HEK293 (cell line): ENCODE results near the gene AFF1.

Experiments used
- KLF9 ChIP-seq: fragments of 450-650 bp; formaldehyde crosslinking; IDR thresholded peaks from 2 replicates; pipeline ENCODE4 v1.5.1; 2016; ENCODE audit warnings: missing biosample characterization, missing genetic modification characterization, low read depth
- YY1 ChIP-seq: fragments of 450-650 bp; formaldehyde crosslinking; IDR thresholded peaks from 2 replicates; pipeline ENCODE4 v1.5.1; 2018; ENCODE audit warnings: missing biosample characterization, missing genetic modification characterization
- ZNF274 ChIP-seq, 2 experiments: fragments of 200-500 bp in 1 of 2; fragments of 450-650 bp in 1 of 2; sonication (Bioruptor generic) in 1 of 2; formaldehyde crosslinking in 1 of 2; IDR thresholded peaks; 2 replicates each; pipeline versions ENCODE4 v1.5.1 to v1.6.1; 2014 to 2016; ENCODE audit warnings: borderline replicate concordance in 1 of 2, inconsistent platforms in 1 of 2, low read length in 1 of 2, missing biosample characterization in 1 of 2, missing genetic modification characterization in 1 of 2
- ZNF747 ChIP-seq: fragments of 450-650 bp; formaldehyde crosslinking; IDR thresholded peaks from 2 replicates; pipeline ENCODE4 v1.5.1; 2016; ENCODE audit warnings: missing biosample characterization, missing genetic modification characterization
- TF ChIP-seq, protein P1 (sequence below): fragments of 450-650 bp; formaldehyde crosslinking; IDR thresholded peaks from 2 replicates; pipeline ENCODE4 v1.5.1; 2016; ENCODE audit warnings: missing biosample characterization, missing genetic modification characterization
- TF ChIP-seq, protein P2 (sequence below): fragments of 450-650 bp; formaldehyde crosslinking; IDR thresholded peaks from 2 replicates; pipeline ENCODE4 v1.5.1; 2016; ENCODE audit warnings: missing biosample characterization, missing genetic modification characterization, borderline replicate concordance
- TF ChIP-seq, protein P3 (sequence below): fragments of 450-650 bp; formaldehyde crosslinking; IDR thresholded peaks from 2 replicates; pipeline ENCODE4 v1.5.1; 2017; ENCODE audit warnings: missing biosample characterization, missing genetic modification characterization

DNA sequence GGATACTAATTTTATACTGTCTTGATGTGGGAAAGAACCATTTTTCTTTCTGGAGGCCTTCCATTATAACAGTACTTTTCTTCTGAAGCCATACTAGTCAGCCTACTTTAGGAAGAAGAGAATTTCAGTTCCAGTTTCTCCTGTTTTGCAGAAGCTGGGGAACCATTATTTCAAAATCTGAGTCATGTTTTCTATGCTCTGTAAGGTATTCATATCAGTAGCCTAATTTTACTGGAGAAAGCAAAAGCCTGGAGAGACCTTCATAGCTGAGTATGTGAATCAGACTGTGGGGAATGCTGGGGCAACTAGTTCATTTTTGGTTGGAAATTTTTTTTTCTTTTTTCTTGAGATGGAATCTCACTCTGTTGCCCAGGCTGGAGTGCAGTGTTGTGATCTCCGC lies 22.4 kb downstream of the AFF1 start:
- TF ChIP-seq, protein P1, sequence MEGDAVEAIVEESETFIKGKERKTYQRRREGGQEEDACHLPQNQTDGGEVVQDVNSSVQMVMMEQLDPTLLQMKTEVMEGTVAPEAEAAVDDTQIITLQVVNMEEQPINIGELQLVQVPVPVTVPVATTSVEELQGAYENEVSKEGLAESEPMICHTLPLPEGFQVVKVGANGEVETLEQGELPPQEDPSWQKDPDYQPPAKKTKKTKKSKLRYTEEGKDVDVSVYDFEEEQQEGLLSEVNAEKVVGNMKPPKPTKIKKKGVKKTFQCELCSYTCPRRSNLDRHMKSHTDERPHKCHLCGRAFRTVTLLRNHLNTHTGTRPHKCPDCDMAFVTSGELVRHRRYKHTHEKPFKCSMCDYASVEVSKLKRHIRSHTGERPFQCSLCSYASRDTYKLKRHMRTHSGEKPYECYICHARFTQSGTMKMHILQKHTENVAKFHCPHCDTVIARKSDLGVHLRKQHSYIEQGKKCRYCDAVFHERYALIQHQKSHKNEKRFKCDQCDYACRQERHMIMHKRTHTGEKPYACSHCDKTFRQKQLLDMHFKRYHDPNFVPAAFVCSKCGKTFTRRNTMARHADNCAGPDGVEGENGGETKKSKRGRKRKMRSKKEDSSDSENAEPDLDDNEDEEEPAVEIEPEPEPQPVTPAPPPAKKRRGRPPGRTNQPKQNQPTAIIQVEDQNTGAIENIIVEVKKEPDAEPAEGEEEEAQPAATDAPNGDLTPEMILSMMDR (tag by site-specific recombination), result no peak
- TF ChIP-seq ZNF274 (IDR thresholded peaks at IDR 0.05; ENCODE audit: low read length) (no peak), ZNF274 (tag by site-specific recombination; IDR thresholded peaks at IDR 0.05; ENCODE audit: borderline replicate concordance) (no peak), KLF9 (tag by site-specific recombination) (no peak), YY1 (tag by site-specific recombination) (no peak), ZNF747 (no peak)
- TF ChIP-seq, protein P2, sequence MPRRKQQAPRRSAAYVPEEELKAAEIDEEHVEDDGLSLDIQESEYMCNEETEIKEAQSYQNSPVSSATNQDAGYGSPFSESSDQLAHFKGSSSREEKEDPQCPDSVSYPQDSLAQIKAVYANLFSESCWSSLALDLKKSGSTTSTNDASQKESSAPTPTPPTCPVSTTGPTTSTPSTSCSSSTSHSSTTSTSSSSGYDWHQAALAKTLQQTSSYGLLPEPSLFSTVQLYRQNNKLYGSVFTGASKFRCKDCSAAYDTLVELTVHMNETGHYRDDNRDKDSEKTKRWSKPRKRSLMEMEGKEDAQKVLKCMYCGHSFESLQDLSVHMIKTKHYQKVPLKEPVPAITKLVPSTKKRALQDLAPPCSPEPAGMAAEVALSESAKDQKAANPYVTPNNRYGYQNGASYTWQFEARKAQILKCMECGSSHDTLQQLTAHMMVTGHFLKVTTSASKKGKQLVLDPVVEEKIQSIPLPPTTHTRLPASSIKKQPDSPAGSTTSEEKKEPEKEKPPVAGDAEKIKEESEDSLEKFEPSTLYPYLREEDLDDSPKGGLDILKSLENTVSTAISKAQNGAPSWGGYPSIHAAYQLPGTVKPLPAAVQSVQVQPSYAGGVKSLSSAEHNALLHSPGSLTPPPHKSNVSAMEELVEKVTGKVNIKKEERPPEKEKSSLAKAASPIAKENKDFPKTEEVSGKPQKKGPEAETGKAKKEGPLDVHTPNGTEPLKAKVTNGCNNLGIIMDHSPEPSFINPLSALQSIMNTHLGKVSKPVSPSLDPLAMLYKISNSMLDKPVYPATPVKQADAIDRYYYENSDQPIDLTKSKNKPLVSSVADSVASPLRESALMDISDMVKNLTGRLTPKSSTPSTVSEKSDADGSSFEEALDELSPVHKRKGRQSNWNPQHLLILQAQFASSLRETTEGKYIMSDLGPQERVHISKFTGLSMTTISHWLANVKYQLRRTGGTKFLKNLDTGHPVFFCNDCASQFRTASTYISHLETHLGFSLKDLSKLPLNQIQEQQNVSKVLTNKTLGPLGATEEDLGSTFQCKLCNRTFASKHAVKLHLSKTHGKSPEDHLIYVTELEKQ (tag by site-specific recombination), result no peak
- TF ChIP-seq, protein P3, sequence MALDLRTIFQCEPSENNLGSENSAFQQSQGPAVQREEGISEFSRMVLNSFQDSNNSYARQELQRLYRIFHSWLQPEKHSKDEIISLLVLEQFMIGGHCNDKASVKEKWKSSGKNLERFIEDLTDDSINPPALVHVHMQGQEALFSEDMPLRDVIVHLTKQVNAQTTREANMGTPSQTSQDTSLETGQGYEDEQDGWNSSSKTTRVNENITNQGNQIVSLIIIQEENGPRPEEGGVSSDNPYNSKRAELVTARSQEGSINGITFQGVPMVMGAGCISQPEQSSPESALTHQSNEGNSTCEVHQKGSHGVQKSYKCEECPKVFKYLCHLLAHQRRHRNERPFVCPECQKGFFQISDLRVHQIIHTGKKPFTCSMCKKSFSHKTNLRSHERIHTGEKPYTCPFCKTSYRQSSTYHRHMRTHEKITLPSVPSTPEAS (tag by site-specific recombination), result no peak
